Endometrium (tissue), 2 donors: ENCODE results near the gene RAB28.

Experiments used
- FAIRE-seq: peaks from 2 replicates; lab custom pipeline; 2012; peaks lifted over from hg19 to GRCh38; lab: Jason Lieb, UNC
- donor health status: control.
- donor health status: control.

The RAB28 gene

GRCh38 chr4:13484122-13484748 lies at the start of gene RAB28:
Gene RAB28, minus strand, starts transcription at chr4:13484340.
- FAIRE-seq: peak; percentile 54

GRCh38 chr4:13531625-13531998 lies 47.5 kb upstream of the RAB28 start:
- FAIRE-seq: no peak

GRCh38 chr4:13530823-13531624 lies 46.9 kb upstream of the RAB28 start:
- FAIRE-seq: no peak

GRCh38 chr4:13529128-13529919 lies 45.2 kb upstream of the RAB28 start:
- FAIRE-seq: no peak

- no peak for FAIRE-seq
Measured at GRCh38 chr4:13528821-13529127, 44.6 kb upstream of the RAB28 start.

GRCh38 chr4:13527981-13528820 lies 44.1 kb upstream of the RAB28 start:
- FAIRE-seq: no peak

GRCh38 chr4:13527192-13527980 lies 43.2 kb upstream of the RAB28 start:
- FAIRE-seq: no peak

- FAIRE-seq: no peak
Measured at GRCh38 chr4:13526658-13527057, 42.5 kb upstream of the RAB28 start.

GRCh38 chr4:13525606-13526281 lies 41.6 kb upstream of the RAB28 start:
- no peak for FAIRE-seq

- no peak for FAIRE-seq
Measured at GRCh38 chr4:13524504-13525243, 40.5 kb upstream of the RAB28 start.

- FAIRE-seq: no peak
Measured at GRCh38 chr4:13523591-13524503, 39.7 kb upstream of the RAB28 start.

- no peak for FAIRE-seq
Measured at GRCh38 chr4:13523105-13523477, 39.0 kb upstream of the RAB28 start.

GRCh38 chr4:13522282-13523104 lies 38.4 kb upstream of the RAB28 start:
- no peak for FAIRE-seq

GRCh38 chr4:13521047-13521446 lies 36.9 kb upstream of the RAB28 start:
- no peak for FAIRE-seq

- no peak for FAIRE-seq
Measured at GRCh38 chr4:13516315-13516860, 32.2 kb upstream of the RAB28 start.

- no peak for FAIRE-seq
Measured at GRCh38 chr4:13515268-13515667, 31.1 kb upstream of the RAB28 start.

GRCh38 chr4:13514722-13515121 lies 30.6 kb upstream of the RAB28 start:
- no peak for FAIRE-seq

- no peak for FAIRE-seq
Measured at GRCh38 chr4:13511101-13511500, 27.0 kb upstream of the RAB28 start.
